Iris pigment epithelial cell (primary cell): Measurements from ENCODE around the gene ADAMTS2.

Experiments
- DNase-seq: peaks from one replicate; pipeline ENCODE4 v3.0.0-alpha.2; 2011; ENCODE audit warnings: low read depth

Gene ADAMTS2

GRCh38 chr5:179343719-179344430, 1.4 kb downstream of the ADAMTS2 start:
- peak; percentile 45 for DNase-seq

- no peak for DNase-seq
Observed at GRCh38 chr5:179343021-179343718, 2.1 kb downstream of the ADAMTS2 start.

GRCh38 chr5:179342577-179342976, 2.7 kb downstream of the ADAMTS2 start:
- peak; percentile 13 for DNase-seq

- DNase-seq, result no peak
Observed at GRCh38 chr5:179340465-179340864, 4.8 kb downstream of the ADAMTS2 start.

GRCh38 chr5:179339996-179340395, 5.3 kb downstream of the ADAMTS2 start:
- no peak for DNase-seq

GRCh38 chr5:179339081-179339480, 6.2 kb downstream of the ADAMTS2 start:
- DNase-seq, result no peak

- DNase-seq, result no peak
Observed at GRCh38 chr5:179337796-179338676, 7.2 kb downstream of the ADAMTS2 start.

- no peak for DNase-seq
Observed at GRCh38 chr5:179336871-179337795, 8.1 kb downstream of the ADAMTS2 start.

- DNase-seq, result no peak
Observed at GRCh38 chr5:179336126-179336870, 9.0 kb downstream of the ADAMTS2 start.

- no peak for DNase-seq
Observed at GRCh38 chr5:179333796-179334761, 11.2 kb downstream of the ADAMTS2 start.

- DNase-seq, result no peak
Observed at GRCh38 chr5:179332741-179333290, 12.4 kb downstream of the ADAMTS2 start.

- DNase-seq, result no peak
Observed at GRCh38 chr5:179331591-179332375, 13.5 kb downstream of the ADAMTS2 start.

- DNase-seq, result no peak
Observed at GRCh38 chr5:179330186-179330900, 14.9 kb downstream of the ADAMTS2 start.

GRCh38 chr5:179328291-179328690, 17.0 kb downstream of the ADAMTS2 start:
- DNase-seq, result no peak

GRCh38 chr5:179327021-179327735, 18.1 kb downstream of the ADAMTS2 start:
- DNase-seq, result no peak

- DNase-seq, result peak; percentile 21
Observed at GRCh38 chr5:179326122-179326927, 18.9 kb downstream of the ADAMTS2 start.
